ENCODE results near the gene ARHGAP4.

ARHGAP4 gene

DNA sequence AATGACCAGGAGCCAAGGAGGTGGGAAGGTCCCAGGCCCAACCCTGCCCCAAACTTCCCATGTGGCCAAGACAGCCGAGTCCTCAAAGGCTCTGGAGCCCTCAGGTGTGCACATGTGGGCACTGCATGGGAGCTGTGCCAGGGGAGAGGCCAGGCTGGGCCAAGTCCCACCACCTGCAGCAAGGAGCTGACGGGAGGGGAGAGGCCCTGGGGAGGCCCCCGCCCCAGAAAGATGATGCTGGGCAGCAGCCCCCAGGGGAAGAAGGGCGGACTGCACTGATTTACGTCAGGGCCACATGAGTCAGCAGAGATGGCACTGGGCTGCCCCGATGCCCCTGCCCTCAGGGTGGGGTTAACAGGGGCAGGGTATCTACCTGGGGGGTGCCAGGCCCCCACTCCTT lies 41.5 kb downstream of the ARHGAP4 start:
- TF ChIP-seq, protein P1, sequence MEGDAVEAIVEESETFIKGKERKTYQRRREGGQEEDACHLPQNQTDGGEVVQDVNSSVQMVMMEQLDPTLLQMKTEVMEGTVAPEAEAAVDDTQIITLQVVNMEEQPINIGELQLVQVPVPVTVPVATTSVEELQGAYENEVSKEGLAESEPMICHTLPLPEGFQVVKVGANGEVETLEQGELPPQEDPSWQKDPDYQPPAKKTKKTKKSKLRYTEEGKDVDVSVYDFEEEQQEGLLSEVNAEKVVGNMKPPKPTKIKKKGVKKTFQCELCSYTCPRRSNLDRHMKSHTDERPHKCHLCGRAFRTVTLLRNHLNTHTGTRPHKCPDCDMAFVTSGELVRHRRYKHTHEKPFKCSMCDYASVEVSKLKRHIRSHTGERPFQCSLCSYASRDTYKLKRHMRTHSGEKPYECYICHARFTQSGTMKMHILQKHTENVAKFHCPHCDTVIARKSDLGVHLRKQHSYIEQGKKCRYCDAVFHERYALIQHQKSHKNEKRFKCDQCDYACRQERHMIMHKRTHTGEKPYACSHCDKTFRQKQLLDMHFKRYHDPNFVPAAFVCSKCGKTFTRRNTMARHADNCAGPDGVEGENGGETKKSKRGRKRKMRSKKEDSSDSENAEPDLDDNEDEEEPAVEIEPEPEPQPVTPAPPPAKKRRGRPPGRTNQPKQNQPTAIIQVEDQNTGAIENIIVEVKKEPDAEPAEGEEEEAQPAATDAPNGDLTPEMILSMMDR (IDR thresholded peaks at IDR 0.05; ENCODE audit: insufficient read depth, missing control alignments): peak; percentile 32
- FAIRE-seq (no peak), DNase-seq (ENCODE audit: insufficient read length, low spot score) (no peak)

DNA sequence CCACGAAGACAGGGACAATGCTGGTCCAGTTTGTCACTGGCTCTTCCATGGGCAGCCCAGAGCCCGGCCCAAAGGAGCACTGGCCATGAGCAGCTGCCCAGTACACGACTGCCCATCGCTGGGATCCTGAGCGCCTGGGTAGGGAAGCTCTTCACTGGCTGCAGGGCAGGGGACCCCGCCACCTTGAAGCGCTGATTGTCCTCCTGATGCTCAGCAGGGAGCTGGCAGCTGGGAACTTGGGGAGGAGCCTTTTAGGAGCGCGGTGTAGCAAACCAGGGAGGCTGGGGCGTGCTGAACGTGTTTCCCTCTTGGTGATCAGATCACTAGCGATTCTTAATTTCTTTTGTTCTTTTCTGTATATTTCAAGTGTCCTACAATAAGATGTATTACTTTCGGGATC lies 41.9 kb downstream of the ARHGAP4 start:
- FAIRE-seq: no peak

DNA sequence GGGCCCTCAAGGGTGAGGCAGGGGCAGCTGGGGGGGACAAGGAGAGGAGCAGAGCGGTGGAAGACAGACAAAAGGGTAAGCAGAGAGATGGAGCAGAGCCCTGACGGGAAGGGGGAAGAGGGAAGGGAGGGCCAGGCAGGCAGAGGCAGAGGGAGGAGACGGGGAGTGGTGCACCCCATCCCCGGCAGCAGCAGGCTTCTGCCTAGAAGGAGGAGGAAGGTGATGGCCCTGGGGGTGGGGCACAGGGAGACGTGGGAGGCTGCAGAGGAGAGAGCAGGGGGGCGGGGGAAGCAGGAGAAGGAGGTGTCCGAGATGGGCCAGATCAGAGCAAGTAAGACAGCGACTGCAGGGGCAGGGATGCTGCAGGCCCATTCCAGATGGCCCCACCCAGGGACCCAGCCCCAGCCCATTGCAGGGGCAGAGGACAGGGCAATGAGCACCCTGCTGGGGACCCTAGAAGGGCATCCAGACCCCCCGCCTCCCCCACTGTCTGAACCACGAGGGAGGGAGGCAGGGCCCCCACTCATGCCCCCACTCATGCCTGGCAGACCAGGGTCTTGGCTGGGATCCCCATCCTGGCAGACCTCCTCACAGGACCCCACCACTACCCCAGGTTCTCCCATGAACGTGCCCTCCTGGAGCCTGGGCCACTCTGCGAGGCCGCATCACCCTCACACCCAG lies 42.8 kb downstream of the ARHGAP4 start:
- FAIRE-seq (no peak), DNase-seq (ENCODE audit: insufficient read length, low spot score) (no peak)
- TF ChIP-seq, protein P1 (IDR thresholded peaks at IDR 0.05; ENCODE audit: insufficient read depth, missing control alignments): no peak

More for the DNA sequence above, 41.9 kb downstream of the ARHGAP4 start:
- DNase-seq (ENCODE audit: insufficient read length, low spot score): no peak
- TF ChIP-seq, protein P1 (IDR thresholded peaks at IDR 0.05; ENCODE audit: insufficient read depth, missing control alignments): no peak

DNA sequence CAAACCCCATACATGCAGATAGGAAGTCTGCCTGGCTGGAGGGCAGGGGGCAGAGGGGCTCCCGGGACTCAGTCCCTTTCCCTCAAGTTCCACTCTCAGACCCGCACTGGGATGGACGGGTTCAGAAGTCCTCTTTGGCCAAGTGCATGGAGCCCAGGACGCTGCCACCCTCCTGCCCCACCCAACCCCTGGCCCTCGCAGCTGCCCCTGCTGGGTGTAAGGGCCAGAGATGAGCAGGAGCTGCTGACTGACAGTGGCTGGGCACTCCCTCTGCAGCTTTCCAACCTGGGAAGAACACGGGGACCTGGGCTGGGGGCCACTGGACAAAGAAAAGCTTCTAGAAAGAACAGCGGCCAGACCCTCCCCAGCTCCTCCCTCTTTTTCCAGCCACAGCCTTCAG lies 43.5 kb downstream of the ARHGAP4 start:
- FAIRE-seq (no peak), DNase-seq (ENCODE audit: insufficient read length, low spot score) (no peak)
- TF ChIP-seq, protein P1 (IDR thresholded peaks at IDR 0.05; ENCODE audit: insufficient read depth, missing control alignments): no peak

DNA sequence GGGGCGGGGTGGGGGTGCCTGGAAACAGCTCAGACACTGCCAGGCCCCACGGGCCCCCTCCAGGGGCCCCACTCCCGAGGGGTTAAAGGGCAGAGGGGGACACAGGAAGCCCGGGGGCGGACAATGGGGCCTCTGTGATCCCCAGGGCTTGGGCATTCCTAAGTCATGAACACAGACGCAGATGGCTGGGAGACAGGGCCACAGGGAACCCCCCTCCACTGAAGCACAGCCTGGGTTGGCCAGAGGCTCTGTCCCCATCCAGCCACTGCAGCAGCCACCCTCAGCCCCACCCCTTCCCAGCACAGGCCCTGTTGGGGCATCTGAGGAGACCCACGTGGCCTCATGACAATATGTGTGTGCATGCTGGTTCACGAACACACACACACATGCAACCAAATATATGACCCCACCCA lies 44.0 kb downstream of the ARHGAP4 start:
- no peak for DNase-seq (ENCODE audit: insufficient read length, low spot score)
- no peak for FAIRE-seq
- TF ChIP-seq, protein P1 (IDR thresholded peaks at IDR 0.05; ENCODE audit: insufficient read depth, missing control alignments): no peak

DNA sequence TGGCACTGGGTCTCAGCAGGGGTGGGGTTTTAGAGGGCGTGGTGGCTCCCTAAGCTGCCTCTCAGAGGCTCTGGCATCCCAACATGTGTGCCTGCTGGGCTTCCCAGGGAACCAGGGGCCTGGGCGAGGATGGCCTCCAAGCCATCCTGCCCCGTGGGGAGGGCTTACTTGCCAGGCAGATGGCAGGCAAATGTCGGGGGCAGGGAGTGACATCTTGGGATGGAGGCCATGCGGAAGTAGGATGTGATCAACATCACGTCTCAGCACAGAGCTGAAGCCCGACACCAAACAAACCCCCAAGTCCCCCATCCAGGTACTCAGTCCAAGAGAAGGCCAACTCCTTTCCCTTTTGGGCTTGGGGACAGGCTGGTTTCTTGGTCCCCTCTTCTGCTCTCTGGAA lies 44.8 kb downstream of the ARHGAP4 start:
- no peak for FAIRE-seq
- TF ChIP-seq, protein P1 (IDR thresholded peaks at IDR 0.05; ENCODE audit: insufficient read depth, missing control alignments): no peak
- no peak for DNase-seq (ENCODE audit: insufficient read length, low spot score)

DNA sequence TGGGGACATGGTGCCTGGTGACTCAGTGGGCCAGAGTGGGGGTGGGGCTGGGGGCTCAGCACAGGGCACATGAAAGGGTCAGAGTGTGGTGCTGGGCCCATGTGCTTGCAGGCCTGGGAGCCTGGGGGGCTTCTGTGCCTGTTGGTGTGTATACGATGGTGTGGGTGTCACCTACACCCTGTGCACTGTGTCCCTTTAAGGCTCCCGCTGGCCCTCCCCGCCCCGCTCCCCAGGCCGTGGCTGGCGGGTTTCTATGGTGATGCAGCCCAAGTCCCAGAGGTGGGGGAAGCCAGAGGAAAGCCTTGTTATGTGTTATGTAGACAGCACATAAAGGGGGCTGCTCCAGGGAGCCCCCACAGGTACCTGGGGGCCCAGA lies 45.6 kb downstream of the ARHGAP4 start:
- FAIRE-seq (no peak), DNase-seq (ENCODE audit: insufficient read length, low spot score) (no peak)
- TF ChIP-seq, protein P1 (IDR thresholded peaks at IDR 0.05; ENCODE audit: insufficient read depth, missing control alignments): no peak
